Tibial nerve (tissue), 4 donors: ENCODE measurements around the gene NGFR. TPM values are rescaled to one million over a fixed set of nuclear protein-coding genes. Genes with fewer than 3 reads are reported as not detected.

ENCODE experiments used
- DNase-seq, 2 donors: peaks; one replicate each; pipeline ENCODE4 v3.0.0-alpha.2; 2019; ENCODE audit warnings: low spot score in 2 of 2
- H3K27ac ChIP-seq, 4 donors: fragments of 200-600 bp; sonication (generic) in 3 of 4; one replicate each; pipeline ENCODE4 v1.5.1; 2017 to 2019; ENCODE audit warnings: mild to moderate bottlenecking in 1 of 4
- H3K27me3 ChIP-seq, 2 donors: fragments of 200-600 bp; sonication (generic) in 1 of 2; one replicate each; pipeline versions ENCODE4 v1.5.1 to v1.6.0; 2017 to 2019
- H3K36me3 ChIP-seq, 3 donors: fragments of 200-600 bp; sonication (generic); one replicate each; pipeline ENCODE4 v1.5.1; 2018 to 2019
- H3K4me1 ChIP-seq, 4 donors: fragments of 200-600 bp; sonication (generic) in 3 of 4; one replicate each; pipeline ENCODE4 v1.5.1; 2017 to 2019
- H3K4me3 ChIP-seq, 4 donors: fragments of 200-600 bp; sonication (generic) in 3 of 4; one replicate each; pipeline ENCODE4 v1.5.1; 2017 to 2019; ENCODE audit warnings: mild to moderate bottlenecking in 1 of 4, moderate library complexity in 1 of 4
- H3K9me3 ChIP-seq, 4 donors: fragments of 200-600 bp; sonication (generic) in 3 of 4; one replicate each; pipeline ENCODE4 v1.5.1; 2017 to 2019
- EP300 ChIP-seq, 2 donors: sonication (generic); formaldehyde crosslinking; IDR thresholded peaks; one replicate each; pipeline ENCODE4 v1.6.1; 2017; ENCODE audit warnings: antibody characterized with exemption in 2 of 2, mild to moderate bottlenecking in 1 of 2
- POLR2A ChIP-seq, 2 donors: fragments of 450-650 bp; IDR thresholded peaks; one replicate each; pipeline ENCODE4 v1.6.1; 2017; ENCODE audit warnings: antibody characterized with exemption in 2 of 2, mild to moderate bottlenecking in 2 of 2, moderate library complexity in 2 of 2
- WGBS, 2 donors: methylation state at CpG; one replicate each; pipeline ENCODE4 v1.1.5; 2018; 5-methylcytosine and 5-hydroxymethylcytosine counted together
- total RNA-seq, 4 donors: library from RNA; depleted of rRNA; stranded (reverse); fragments of >200 nt; gene quantifications; one replicate each; pipeline ENCODE4 v1.1.0, GENCODE V29; 2016
- TF ChIP-seq, protein P1 (sequence below), 5 experiments: fragments of 200-600 bp in 3 of 5; fragments of 450-650 bp in 2 of 5; sonication (generic) in 3 of 5; IDR thresholded peaks; one replicate each; pipeline ENCODE4 v1.5.1; 2016 to 2019; ENCODE audit warnings: antibody characterized with exemption in 5 of 5, mild to moderate bottlenecking in 3 of 5, moderate library complexity in 2 of 5

Gene NGFR
- total RNA-seq, 4 donors from 2014 or later: 205 to 279 (median 238) TPM

- Histone ChIP-seq H3K9me3 (peaks cover 0 to 8% (median 0%) of the 10 kb centered on the region in 4 donors), H3K4me3 (no peak overlapping the region), H3K27me3 (no peaks in the 10 kb centered on the region), H3K27ac (peak overlapping the region in 2 of 4 donors; percentile 54 to 64), H3K36me3 (no peaks in the 10 kb centered on the region), H3K4me1 (peaks cover 0 to 21% (median 10%) of the 10 kb centered on the region in 4 donors)
- TF ChIP-seq POLR2A (IDR thresholded peaks at IDR 0.05): no peak
- TF ChIP-seq EP300 (IDR thresholded peaks at IDR 0.05): no peak
- TF ChIP-seq, protein P1, sequence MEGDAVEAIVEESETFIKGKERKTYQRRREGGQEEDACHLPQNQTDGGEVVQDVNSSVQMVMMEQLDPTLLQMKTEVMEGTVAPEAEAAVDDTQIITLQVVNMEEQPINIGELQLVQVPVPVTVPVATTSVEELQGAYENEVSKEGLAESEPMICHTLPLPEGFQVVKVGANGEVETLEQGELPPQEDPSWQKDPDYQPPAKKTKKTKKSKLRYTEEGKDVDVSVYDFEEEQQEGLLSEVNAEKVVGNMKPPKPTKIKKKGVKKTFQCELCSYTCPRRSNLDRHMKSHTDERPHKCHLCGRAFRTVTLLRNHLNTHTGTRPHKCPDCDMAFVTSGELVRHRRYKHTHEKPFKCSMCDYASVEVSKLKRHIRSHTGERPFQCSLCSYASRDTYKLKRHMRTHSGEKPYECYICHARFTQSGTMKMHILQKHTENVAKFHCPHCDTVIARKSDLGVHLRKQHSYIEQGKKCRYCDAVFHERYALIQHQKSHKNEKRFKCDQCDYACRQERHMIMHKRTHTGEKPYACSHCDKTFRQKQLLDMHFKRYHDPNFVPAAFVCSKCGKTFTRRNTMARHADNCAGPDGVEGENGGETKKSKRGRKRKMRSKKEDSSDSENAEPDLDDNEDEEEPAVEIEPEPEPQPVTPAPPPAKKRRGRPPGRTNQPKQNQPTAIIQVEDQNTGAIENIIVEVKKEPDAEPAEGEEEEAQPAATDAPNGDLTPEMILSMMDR (IDR thresholded peaks at IDR 0.05): no peak
- WGBS, 2 donors: 78 to 82% methylated on average over 8 of the region's 8 CpGs
- no peak for DNase-seq
Measured at GRCh38 chr17:49545007-49545660, 50.0 kb downstream of the NGFR start.

DNA sequence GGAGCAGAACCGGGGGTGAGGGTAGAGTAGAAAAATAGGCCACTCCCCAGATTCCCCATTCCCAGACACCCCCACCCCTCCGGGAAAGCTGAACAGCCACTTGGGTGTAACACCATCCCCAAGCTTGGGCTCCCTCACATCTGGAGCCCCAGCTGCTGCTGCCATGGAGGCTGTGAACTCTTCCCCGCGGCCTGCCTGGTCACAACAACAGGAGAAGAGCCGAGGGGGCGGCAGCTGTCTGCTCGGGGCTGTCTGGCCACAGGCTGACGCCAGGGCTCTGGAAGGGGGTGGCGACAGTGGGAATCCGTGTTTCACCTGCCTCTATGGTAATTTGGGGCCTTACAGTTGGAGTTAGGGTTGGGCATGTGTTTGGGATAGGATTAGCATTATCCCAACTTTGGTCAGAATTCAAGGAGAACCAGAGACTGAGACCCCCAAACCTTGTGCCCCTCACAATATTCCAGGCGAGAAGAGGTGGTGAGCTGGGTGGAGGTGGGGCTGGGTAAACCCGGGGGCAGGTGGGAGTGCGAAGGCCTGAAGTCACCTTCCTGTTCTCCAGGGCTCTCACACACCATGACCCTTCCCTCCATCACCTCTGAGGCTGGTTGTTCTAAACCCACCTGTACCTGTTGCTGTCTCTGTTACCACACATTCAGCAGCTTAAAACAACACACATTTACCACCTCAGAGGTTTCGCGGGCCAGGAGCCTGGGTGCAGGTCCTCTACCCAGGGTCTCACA, 50.9 kb downstream of the NGFR start:
- Histone ChIP-seq H3K4me1 (peaks cover 0 to 21% (median 10%) of the 10 kb centered on the region in 4 donors), H3K4me3 (no peak overlapping the region), H3K27me3 (no peaks in the 10 kb centered on the region), H3K36me3 (no peaks in the 10 kb centered on the region), H3K27ac (peak overlapping the region in 2 of 4 donors; percentile 54 to 64), H3K9me3 (peaks cover 0 to 6% (median 0%) of the 10 kb centered on the region in 4 donors)
- no peak for DNase-seq
- TF ChIP-seq, protein P1 (IDR thresholded peaks at IDR 0.05): no peak
- no peak for TF ChIP-seq EP300 (IDR thresholded peaks at IDR 0.05)
- TF ChIP-seq POLR2A (IDR thresholded peaks at IDR 0.05): no peak
- WGBS, 2 donors: 72 to 74% methylated on average over 14 to 15 of the region's 15 CpGs

DNA sequence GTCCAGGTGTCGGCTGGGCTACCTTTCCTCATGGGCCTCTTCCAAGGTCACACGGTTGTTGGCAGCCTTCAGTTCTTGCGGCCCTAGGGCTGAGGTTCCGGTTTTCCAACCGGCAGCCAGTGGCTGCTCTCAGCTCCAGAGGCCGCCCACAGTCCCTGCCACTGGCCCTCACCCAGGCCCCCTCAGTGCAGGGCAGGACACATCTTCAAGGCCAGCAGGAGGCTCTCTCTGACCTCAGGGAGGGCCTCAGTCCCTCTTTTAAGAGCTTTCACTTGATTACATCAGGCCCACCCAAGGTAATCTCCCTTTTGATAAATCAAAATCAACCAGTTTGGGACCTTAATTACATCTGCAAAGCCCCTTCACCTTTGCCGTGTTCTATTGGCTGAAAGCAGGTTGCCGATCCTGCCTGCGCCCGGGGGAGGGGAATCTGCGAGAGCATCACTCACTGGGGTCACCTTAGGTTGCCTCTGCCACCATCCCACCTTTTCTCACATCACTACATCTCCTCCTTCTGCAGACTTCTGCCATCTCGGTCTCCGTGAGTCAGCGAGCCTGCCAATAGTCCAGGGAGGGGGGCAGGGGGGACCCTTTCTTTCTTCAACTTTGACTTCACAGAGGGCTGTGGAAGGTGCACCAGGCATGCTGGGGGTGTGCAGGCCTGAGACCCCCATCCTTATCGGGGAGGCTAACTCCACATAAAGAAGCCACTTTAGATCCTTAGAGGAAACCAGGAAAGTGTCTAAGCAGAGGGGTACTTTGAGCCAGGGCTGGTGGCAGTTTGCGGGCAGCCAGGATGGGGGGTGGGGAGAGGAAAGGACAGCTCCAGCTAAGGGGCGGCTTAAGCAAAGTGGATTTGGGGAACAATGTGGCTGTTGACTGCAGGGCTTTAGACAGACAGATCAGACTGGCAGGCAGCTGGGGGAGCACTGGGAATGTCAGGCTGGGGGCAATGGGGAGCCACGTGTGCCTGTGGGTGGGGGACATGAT, 51.7 kb downstream of the NGFR start:
- WGBS, 2 donors: 77 to 83% methylated on average over 18 of the region's 18 CpGs
- Histone ChIP-seq H3K36me3 (no peaks in the 10 kb centered on the region), H3K9me3 (no peaks in the 10 kb centered on the region), H3K4me3 (no peak overlapping the region), H3K27ac (peak overlapping the region in 2 of 4 donors; percentile 37 to 64), H3K27me3 (no peaks in the 10 kb centered on the region), H3K4me1 (peaks cover 0 to 30% (median 16%) of the 10 kb centered on the region in 4 donors)
- no peak for TF ChIP-seq POLR2A (IDR thresholded peaks at IDR 0.05)
- TF ChIP-seq, protein P1 (IDR thresholded peaks at IDR 0.05): no peak
- no peak for TF ChIP-seq EP300 (IDR thresholded peaks at IDR 0.05)
- no peak for DNase-seq

GRCh38 chr17:49547566-49547965, 52.5 kb downstream of the NGFR start:
- Histone ChIP-seq H3K9me3 (no peaks in the 10 kb centered on the region), H3K27me3 (no peaks in the 10 kb centered on the region), H3K36me3 (no peaks in the 10 kb centered on the region), H3K27ac (peak overlapping the region in 2 of 4 donors; percentile 1 to 37), H3K4me3 (no peak overlapping the region), H3K4me1 (peaks cover 0 to 36% (median 22%) of the 10 kb centered on the region in 4 donors)
- WGBS, 2 donors: 36 to 39% methylated on average over 9 of the region's 9 CpGs
- TF ChIP-seq, protein P1 (IDR thresholded peaks at IDR 0.05): no peak
- peak in 1 of 2 donors; percentile 32 for TF ChIP-seq EP300 (IDR thresholded peaks at IDR 0.05)
- peak; percentile 53 to 64 for DNase-seq
